A549 (cell line): ENCODE measurements around the gene MAP3K14. TPM values are rescaled to one million over a fixed set of nuclear protein-coding genes. Genes with fewer than 3 reads are reported as not detected.

Experiments
- ATAC-seq, 2 experiments: fragments of 200-7000 bp in 1 of 2; fragments of >200 bp in 1 of 2; cut with Nextera tagmentation in 1 of 2; cut with Tn5 transposase in 1 of 2; 3 replicates each; pipeline versions ENCODE4 v1.8.0 to v1.9.1; 2018 to 2020; ENCODE audit warnings: mild to moderate bottlenecking in 1 of 2, moderate library complexity in 1 of 2
- CTCF ChIA-PET: fragments of 300-600 bp; sonication (Branson Sonifier 250); formaldehyde crosslinking; extraction: SDS; loops from one replicate; lab custom pipeline; 2021; ENCODE audit warnings: antibody characterized with exemption, inconsistent platforms; lab: Yijun Ruan, JAX
- POLR2A ChIA-PET: fragments of 350-600 bp; formaldehyde crosslinking; extraction: SDS; loops from one replicate; lab custom pipeline; 2021; ENCODE audit warnings: antibody characterized with exemption, inconsistent platforms; lab: Yijun Ruan, JAX
- DNase-seq, 2 experiments: peaks; one replicate each; pipeline versions ENCODE4 v3.0.0 to v3.0.0-alpha.2; 2011 to 2016; ENCODE audit warnings: low read depth in 1 of 2, low spot score in 1 of 2
- FAIRE-seq: peaks from 2 replicates; lab custom pipeline; 2011; peaks lifted over from hg19 to GRCh38; lab: Jason Lieb, UNC
- H3K27ac ChIP-seq, 2 experiments: fragments of >200 bp; sonication (Bioruptor Twin); formaldehyde crosslinking; 3 replicates each; pipeline ENCODE4 v1.5.1; 2016 to 2017
- H3K4me1 ChIP-seq: fragments of >200 bp; sonication (Bioruptor Twin); formaldehyde crosslinking; 3 replicates; pipeline ENCODE4 v1.6.1; 2016
- H3K4me2 ChIP-seq: fragments of >200 bp; sonication (Bioruptor Twin); formaldehyde crosslinking; 3 replicates; pipeline ENCODE4 v1.6.1; 2016
- H3K4me3 ChIP-seq: fragments of >200 bp; sonication (Bioruptor Twin); formaldehyde crosslinking; 3 replicates; pipeline ENCODE4 v1.5.1; 2016
- H3K9me3 ChIP-seq: fragments of >200 bp; sonication (Bioruptor Twin); formaldehyde crosslinking; 3 replicates; pipeline ENCODE4 v1.6.1; 2016
- BHLHE40 ChIP-seq: IDR thresholded peaks from 2 replicates; pipeline ENCODE4 v1.6.1; 2012; ENCODE audit warnings: low read depth, low read length, inconsistent platforms
- CBX2 ChIP-seq: fragments of 200-600 bp; sonication (generic); IDR thresholded peaks from 2 replicates; pipeline ENCODE4 v1.6.1; 2016; ENCODE audit warnings: low read depth, mild to moderate bottlenecking, borderline replicate concordance
- CEBPB ChIP-seq, 2 experiments: fragments of >200 bp in 1 of 2; sonication (Bioruptor Twin) in 1 of 2; formaldehyde crosslinking in 1 of 2; IDR thresholded peaks; 2 replicates each; pipeline ENCODE4 v1.6.1; 2012 to 2016
- CHD2 ChIP-seq: fragments of 150-350 bp; IDR thresholded peaks from 2 replicates; pipeline ENCODE4 v1.6.1; 2014; ENCODE audit warnings: low read length; ENCODE audit not compliant: partially characterized antibody
- EP300 ChIP-seq, 2 experiments: fragments of >200 bp; sonication (Bioruptor Twin); formaldehyde crosslinking; IDR thresholded peaks; 2 replicates in 1 of 2; 3 replicates in 1 of 2; pipeline ENCODE4 v1.6.1; 2016 to 2017
- ESRRA ChIP-seq: fragments of 150-350 bp; IDR thresholded peaks from 2 replicates; pipeline ENCODE4 v1.6.1; 2014; ENCODE audit warnings: mild to moderate bottlenecking, low read length, borderline replicate concordance
- GATA3 ChIP-seq: IDR thresholded peaks from 2 replicates; pipeline ENCODE4 v1.6.1; 2012; ENCODE audit warnings: borderline replicate concordance
- HOXA7 ChIP-seq: fragments of 250-450 bp; sonication (Bioruptor Pico); IDR thresholded peaks from 2 replicates; pipeline ENCODE4 v1.5.0; 2020; ENCODE audit warnings: mild to moderate bottlenecking, moderate library complexity
- HOXB5 ChIP-seq: fragments of 250-450 bp; sonication (Bioruptor Pico); IDR thresholded peaks from 2 replicates; pipeline ENCODE4 v1.5.0; 2020; ENCODE audit warnings: mild to moderate bottlenecking, moderate library complexity
- JUN ChIP-seq, 2 experiments: fragments of >200 bp; sonication (Bioruptor Twin); formaldehyde crosslinking; IDR thresholded peaks; 2 replicates in 1 of 2; 3 replicates in 1 of 2; pipeline ENCODE4 v1.6.1; 2016 to 2017
- JUNB ChIP-seq: fragments of >200 bp; sonication (Bioruptor Twin); formaldehyde crosslinking; IDR thresholded peaks from 2 replicates; pipeline ENCODE4 v1.6.1; 2016
- MAFK ChIP-seq: fragments of 450-650 bp; IDR thresholded peaks from 2 replicates; pipeline ENCODE4 v1.6.1; 2014; ENCODE audit not compliant: partially characterized antibody
- MYC ChIP-seq: IDR thresholded peaks from 2 replicates; pipeline ENCODE4 v1.6.1; 2012; ENCODE audit warnings: mild to moderate bottlenecking, inconsistent platforms, low read length, improper control_type of control experiment, borderline replicate concordance
- NFE2L2 ChIP-seq: fragments of 150-350 bp; conservative IDR thresholded peaks from 2 replicates; pipeline ENCODE4 v1.6.1; 2014; ENCODE audit warnings: low read length
- NR3C1 ChIP-seq: fragments of >200 bp; sonication (Bioruptor Twin); formaldehyde crosslinking; IDR thresholded peaks from 3 replicates; pipeline ENCODE4 v1.6.1; 2017
- POLR2A ChIP-seq: IDR thresholded peaks from 2 replicates; pipeline ENCODE4 v1.6.1; 2012; ENCODE audit warnings: mild to moderate bottlenecking, low read length
- POLR2AphosphoS2 ChIP-seq: conservative IDR thresholded peaks from 2 replicates; pipeline ENCODE4 v1.6.1; 2012; ENCODE audit warnings: low read length, improper control_type of control experiment, inconsistent platforms
- RAD21 ChIP-seq, 2 experiments: fragments of >200 bp in 1 of 2; sonication (Bioruptor Twin) in 1 of 2; formaldehyde crosslinking in 1 of 2; IDR thresholded peaks in 1 of 2; conservative IDR thresholded peaks in 1 of 2; 2 replicates in 1 of 2; 3 replicates in 1 of 2; pipeline ENCODE4 v1.6.1; 2012 to 2018; ENCODE audit warnings: inconsistent platforms in 1 of 2
- REST ChIP-seq: fragments of 200-600 bp; sonication (generic); IDR thresholded peaks from 2 replicates; pipeline ENCODE4 v1.6.1; 2016; ENCODE audit warnings: antibody characterized with exemption, mild to moderate bottlenecking, moderate library complexity
- TFCP2L1 ChIP-seq: fragments of 250-450 bp; sonication (Bioruptor Pico); IDR thresholded peaks from 2 replicates; pipeline ENCODE4 v1.5.0; 2021; ENCODE audit warnings: mild to moderate bottlenecking
- TP53 ChIP-seq: fragments of 250-450 bp; sonication (Bioruptor Pico); IDR thresholded peaks from 2 replicates; pipeline ENCODE4 v1.5.0; 2021; ENCODE audit warnings: mild to moderate bottlenecking, moderate library complexity
- ZNF302 ChIP-seq: fragments of 250-450 bp; sonication (Bioruptor Pico); IDR thresholded peaks from 2 replicates; pipeline ENCODE4 v1.9.0; 2021; ENCODE audit warnings: inconsistent platforms, mild to moderate bottlenecking, moderate library complexity
- ZSCAN20 ChIP-seq: fragments of 250-450 bp; sonication (Bioruptor Pico); IDR thresholded peaks from 2 replicates; pipeline ENCODE4 v1.8.0; 2022; ENCODE audit warnings: mild to moderate bottlenecking, moderate library complexity
- WGBS: methylation state at CpG from one replicate; pipeline ENCODE4 v1.1.6; 2017; ENCODE audit errors: missing lambda C conversion rate; 5-methylcytosine and 5-hydroxymethylcytosine counted together
- polyA plus RNA-seq, 4 experiments: library from polyadenylated mRNA; depleted of rRNA in 3 of 4; stranded (reverse); fragments of >200 nt; fragmentation: RNase III in 1 of 4; extraction: RNeasy Plus Mini Kit Qiagen cat#74134 plus additional on column Dnase treatment in 1 of 4; gene quantifications; 2 replicates in 3 of 4; 3 replicates in 1 of 4; pipeline ENCODE4 v1.2.3, GENCODE V29; 2011 to 2017

The MAP3K14 gene
- polyA plus RNA-seq, 2 of the 4 experiments (the other 2 are of a cell fraction): 9.1 to 34.5 TPM

- TF ChIP-seq REST: no peak
- no peak for TF ChIP-seq BHLHE40
- no peak for TF ChIP-seq POLR2AphosphoS2
- TF ChIP-seq JUN (IDR thresholded peaks at IDR 0.05): no peak
- TF ChIP-seq EP300 (IDR thresholded peaks at IDR 0.05): no peak
- TF ChIP-seq TFCP2L1: no peak
- TF ChIP-seq JUNB: no peak
- TF ChIP-seq RAD21 (conservative IDR thresholded peaks at IDR 0.05 in 1 of 2, IDR thresholded peaks at IDR 0.05 in 1 of 2): no peak
- TF ChIP-seq HOXB5 (CRISPR knock-in tag): no peak
These were observed 42.8 kb downstream of the MAP3K14 start (continued) for GRCh38 chr17:45274033-45274432.

- peaks cover 27% of the 10 kb centered on the region for H3K4me1 ChIP-seq
- FAIRE-seq (no peak), DNase-seq (no peak), ATAC-seq (no peak)
- ChIA-PET CTCF (interaction anchor here (0.6 to 34.8 kb wide), 10 partner anchors 13 to 152 kb away, joined by 3 to 1120 read pairs (median 38); partner anchors contain the start of genes ACBD4, FMNL1 and MAP3K14), POLR2A (no interaction called here)
- TF ChIP-seq TP53 (CRISPR knock-in tag): no peak
- TF ChIP-seq CEBPB (IDR thresholded peaks at IDR 0.05): no peak
- TF ChIP-seq MYC: no peak
- TF ChIP-seq ZSCAN20 (CRISPR knock-in tag): no peak
- TF ChIP-seq BHLHE40: no peak
- no peak for TF ChIP-seq POLR2A
- no peak for TF ChIP-seq JUNB
- TF ChIP-seq CHD2: no peak
- TF ChIP-seq HOXA7: no peak
- TF ChIP-seq ESRRA: no peak
- no peak for TF ChIP-seq ZNF302 (CRISPR knock-in tag)
- TF ChIP-seq NFE2L2: no peak
- TF ChIP-seq HOXB5 (CRISPR knock-in tag): no peak
- no peak for TF ChIP-seq MAFK
- TF ChIP-seq NR3C1: no peak
- no peak for TF ChIP-seq CBX2
- TF ChIP-seq GATA3: no peak
- no peak for TF ChIP-seq TFCP2L1
- H3K4me2 ChIP-seq: no peak overlapping the region
- H3K9me3 ChIP-seq: no peaks in the 10 kb centered on the region
- H3K4me3 ChIP-seq: no peak overlapping the region
- 84% methylated on average over 16 of the region's 16 CpGs for WGBS
- H3K27ac ChIP-seq: peak overlapping the region in 1 of 2 experiments; percentile 56; a peak in 2 of 6 replicates
These were observed 43.3 kb downstream of the MAP3K14 start for GRCh38 chr17:45273551-45273957.

- WGBS: 95% methylated on average over 3 of the region's 3 CpGs
- no peak for DNase-seq
- Histone ChIP-seq H3K27ac (0 out of 6 replicates have a peak overlapping the region, but pooled peaks of 1 of the 2 experiments have one; percentile 3), H3K4me3 (no peak overlapping the region), H3K9me3 (no peaks in the 10 kb centered on the region), H3K4me1 (peaks cover 21% of the 10 kb centered on the region), H3K4me2 (no peak overlapping the region)
- ATAC-seq: no peak
- ChIA-PET POLR2A (no interaction called here), CTCF (interaction anchor here (0.7 to 34.8 kb wide), 23 partner anchors 9 to 628 kb away, joined by 3 to 1120 read pairs (median 5); partner anchors contain the start of genes ACBD4 and FMNL1)
- TF ChIP-seq POLR2AphosphoS2: no peak
- no peak for FAIRE-seq
These were observed 45.2 kb downstream of the MAP3K14 start for GRCh38 chr17:45271603-45272002.
